AG09309 (cell line): ENCODE results near the gene IL1F10.
"Not testable (repeated sequence)": the region's sequence is repeated elsewhere in the genome, so short reads cannot be mapped to it uniquely, and the experiment has no call there.

Experiments used
- DNase-seq: peaks from one replicate; pipeline ENCODE4 v3.0.0-alpha.2; 2010; ENCODE audit warnings: low read depth
- H3K4me3 ChIP-seq: 2 replicates; pipeline ENCODE4 v1.5.1; 2011; ENCODE audit warnings: mild to moderate bottlenecking, low read depth, low read length, moderate library complexity; ENCODE audit not compliant: control insufficient read depth
- CTCF ChIP-seq: IDR thresholded peaks from 2 replicates; pipeline ENCODE4 v1.5.1; 2011; ENCODE audit warnings: mild to moderate bottlenecking, low read depth, low read length, inconsistent platforms; ENCODE audit not compliant: insufficient read depth, control insufficient read depth; ENCODE audit errors: missing control alignments

IL1F10 gene

DNA sequence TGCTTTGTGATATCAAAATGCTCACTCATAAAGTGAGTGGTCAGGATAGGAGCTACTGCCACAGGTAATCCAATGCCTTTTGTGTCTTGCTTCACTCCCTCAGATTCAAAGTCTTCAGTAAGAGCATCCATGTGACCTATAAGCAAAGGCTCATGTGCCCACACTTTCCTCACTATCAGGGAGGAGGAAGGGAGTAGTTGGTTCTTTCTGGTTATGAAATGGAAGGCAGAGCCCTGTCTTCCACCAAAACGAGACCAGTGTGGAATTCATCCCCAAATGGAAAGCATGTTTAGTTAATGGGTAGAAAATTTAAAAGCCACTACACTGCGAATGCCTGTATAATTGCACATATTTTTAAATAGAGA lies 25.8 kb downstream of the IL1F10 start:
- DNase-seq: no peak
- no peak overlapping the region for H3K4me3 ChIP-seq
- no peak for TF ChIP-seq CTCF

GRCh38 chr2:113096306-113096705 lies 28.5 kb downstream of the IL1F10 start:
- not testable (repeated sequence) for DNase-seq

DNA sequence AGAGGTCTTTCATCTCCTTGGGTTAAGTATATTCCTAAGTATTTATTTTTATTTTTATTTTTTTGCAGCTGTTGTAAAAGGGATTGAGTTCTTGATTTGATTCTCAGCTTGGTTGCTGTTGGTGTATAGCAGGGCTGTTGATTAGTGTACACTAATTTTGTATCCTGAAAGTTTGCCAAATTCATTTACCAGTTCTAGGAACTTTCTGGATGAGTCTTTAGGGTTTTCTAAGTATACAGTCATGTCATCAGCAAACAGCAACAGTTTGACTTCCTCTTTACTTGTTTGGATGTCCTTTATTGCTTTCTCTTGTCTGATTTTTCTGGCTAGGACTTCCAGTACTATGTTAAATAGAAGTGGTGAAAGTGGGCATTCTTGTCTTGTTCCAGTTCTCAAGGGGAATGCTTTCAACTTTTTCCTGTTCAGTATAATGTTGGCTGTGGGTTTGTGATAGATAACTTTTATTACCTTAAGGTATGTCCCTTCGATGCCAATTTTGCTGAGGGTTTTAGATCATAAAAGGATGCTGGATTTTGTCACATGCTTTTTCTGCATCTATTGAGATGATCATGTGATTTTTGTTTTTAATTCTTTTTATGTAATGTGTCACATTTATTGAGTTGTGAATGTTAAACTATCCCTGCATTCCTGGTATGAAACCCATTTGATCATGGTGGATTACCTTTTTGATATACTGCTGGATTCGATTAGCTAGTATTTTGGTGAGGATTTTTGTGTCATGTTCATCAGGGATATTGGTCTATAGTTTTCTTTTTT lies 29.3 kb downstream of the IL1F10 start:
- DNase-seq, H3K4me3 ChIP-seq: not testable (repeated sequence)

More at GRCh38 chr2:113096306-113096705, 28.5 kb downstream of the IL1F10 start:
- H3K4me3 ChIP-seq: not testable (repeated sequence)

DNA sequence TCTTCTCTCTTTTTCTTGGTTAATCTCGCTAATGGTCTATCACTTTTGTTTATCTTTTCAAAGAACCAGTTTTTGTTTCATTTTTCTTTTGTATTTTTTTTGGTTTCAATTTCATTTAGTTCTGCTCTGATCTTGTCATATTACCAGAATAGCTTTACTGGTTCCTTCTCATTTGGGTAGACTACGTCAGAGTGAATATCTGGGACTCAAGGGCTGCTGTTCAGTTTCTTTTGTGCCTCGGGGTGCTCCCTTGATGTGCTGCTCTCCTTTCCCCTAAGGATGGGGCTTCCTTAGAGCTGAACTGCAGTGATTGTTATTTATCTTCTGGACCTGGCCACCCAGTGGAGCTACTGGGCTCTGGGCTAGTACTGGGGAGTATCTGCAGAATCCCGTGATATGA lies 30.3 kb downstream of the IL1F10 start:
- H3K4me3 ChIP-seq: no peak overlapping the region
- DNase-seq: no peak
- no peak for TF ChIP-seq CTCF

DNA sequence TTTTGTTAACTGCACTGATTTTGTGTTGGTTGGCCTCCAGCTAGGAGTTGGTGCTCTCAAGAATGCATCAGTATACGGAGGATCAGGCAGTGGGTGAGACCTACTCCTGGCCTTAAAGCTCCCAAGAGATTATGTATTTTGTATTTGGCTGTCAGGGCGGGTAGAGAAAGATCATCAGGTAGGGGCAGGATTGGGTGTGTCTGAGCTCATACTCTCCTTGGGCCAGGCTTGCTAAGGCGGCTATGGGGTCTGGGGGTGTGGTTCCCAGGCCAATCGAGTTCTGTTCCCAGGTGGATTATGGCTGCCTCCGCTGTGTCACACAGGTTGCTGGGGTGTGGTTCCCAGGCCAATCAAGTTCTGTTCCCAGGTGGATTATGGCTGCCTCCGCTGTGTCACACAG lies 30.8 kb downstream of the IL1F10 start:
- no peak for TF ChIP-seq CTCF
- H3K4me3 ChIP-seq: no peak overlapping the region
- no peak for DNase-seq

DNA sequence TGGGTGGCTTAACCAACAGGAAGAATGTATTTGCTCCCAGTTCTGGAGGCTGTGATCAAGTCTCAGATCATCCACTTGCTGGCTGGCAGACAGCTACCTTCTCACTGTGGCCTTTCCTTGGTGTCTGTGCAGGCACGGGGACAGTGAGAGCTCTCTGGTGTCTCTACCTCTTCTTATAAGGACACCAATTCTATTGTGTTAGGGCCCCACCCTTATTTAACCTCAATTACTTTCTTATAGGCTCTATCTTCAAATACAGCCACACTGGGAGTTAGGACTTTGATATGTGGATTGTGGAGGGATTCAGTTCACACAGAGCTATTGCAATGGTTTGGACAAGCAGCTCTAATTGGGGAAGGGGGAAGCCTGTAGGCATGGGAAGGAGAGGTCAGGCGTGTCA lies 34.4 kb downstream of the IL1F10 start:
- H3K4me3 ChIP-seq: no peak overlapping the region
- no peak for TF ChIP-seq CTCF
- DNase-seq: no peak

DNA sequence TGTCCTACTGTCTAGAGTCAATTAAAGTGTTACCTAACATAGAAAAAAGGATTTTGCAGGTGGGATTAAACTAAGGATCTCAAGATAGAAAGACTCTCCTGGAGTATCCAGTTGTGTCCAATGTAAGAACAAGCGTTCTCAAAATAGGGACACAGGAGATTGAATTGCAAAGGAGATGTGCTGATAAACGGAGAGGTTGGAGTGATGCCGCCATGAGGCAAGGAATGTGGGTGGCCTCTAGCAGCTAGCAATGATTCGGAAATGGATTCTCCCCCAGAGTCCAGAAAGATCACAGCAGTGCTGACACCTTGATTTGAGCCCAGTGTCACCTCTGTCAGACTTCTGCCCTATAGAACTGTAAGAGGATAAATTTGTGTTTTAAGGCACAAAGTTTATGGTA lies 35.5 kb downstream of the IL1F10 start:
- DNase-seq: no peak
- no peak for TF ChIP-seq CTCF
- H3K4me3 ChIP-seq: no peak overlapping the region

- H3K4me3 ChIP-seq: no peak overlapping the region
- DNase-seq: no peak
- TF ChIP-seq CTCF: no peak
Observed at GRCh38 chr2:113104054-113104611, 36.4 kb downstream of the IL1F10 start.
